Measurements from ENCODE around the gene NPC2.

DNA sequence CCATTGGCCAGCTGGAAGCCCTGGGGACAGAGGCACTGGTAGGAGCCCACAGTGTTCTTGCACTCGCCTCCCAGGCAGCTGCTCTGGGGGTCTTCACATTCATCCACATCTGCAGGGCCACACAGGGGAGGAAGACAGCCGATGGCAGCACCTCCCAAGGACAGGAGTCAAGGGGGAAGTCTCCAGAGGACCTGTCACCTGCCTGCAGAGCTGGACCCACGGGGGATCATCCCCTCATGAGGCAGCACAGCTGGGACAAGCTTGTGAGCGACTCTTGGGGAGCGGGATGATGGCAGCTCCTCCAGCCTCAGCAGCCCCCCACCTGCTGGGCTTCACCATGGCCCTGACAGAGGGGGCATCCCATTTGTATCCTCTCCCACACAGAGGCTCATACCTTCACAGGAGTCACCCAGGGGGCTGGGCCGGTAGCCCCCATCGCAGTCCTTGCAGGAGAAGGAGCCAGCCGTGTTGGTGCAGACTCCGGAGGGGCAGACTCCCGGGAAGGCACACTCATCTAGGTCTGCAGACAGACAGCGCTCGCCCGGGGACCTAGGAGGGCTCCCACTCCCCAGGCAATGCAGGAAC is 15.8 kb upstream of the NPC2 start:
- TF ChIP-seq POLR2A (IDR thresholded peaks at IDR 0.05): no peak
- TF ChIP-seq, protein P1, sequence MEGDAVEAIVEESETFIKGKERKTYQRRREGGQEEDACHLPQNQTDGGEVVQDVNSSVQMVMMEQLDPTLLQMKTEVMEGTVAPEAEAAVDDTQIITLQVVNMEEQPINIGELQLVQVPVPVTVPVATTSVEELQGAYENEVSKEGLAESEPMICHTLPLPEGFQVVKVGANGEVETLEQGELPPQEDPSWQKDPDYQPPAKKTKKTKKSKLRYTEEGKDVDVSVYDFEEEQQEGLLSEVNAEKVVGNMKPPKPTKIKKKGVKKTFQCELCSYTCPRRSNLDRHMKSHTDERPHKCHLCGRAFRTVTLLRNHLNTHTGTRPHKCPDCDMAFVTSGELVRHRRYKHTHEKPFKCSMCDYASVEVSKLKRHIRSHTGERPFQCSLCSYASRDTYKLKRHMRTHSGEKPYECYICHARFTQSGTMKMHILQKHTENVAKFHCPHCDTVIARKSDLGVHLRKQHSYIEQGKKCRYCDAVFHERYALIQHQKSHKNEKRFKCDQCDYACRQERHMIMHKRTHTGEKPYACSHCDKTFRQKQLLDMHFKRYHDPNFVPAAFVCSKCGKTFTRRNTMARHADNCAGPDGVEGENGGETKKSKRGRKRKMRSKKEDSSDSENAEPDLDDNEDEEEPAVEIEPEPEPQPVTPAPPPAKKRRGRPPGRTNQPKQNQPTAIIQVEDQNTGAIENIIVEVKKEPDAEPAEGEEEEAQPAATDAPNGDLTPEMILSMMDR (IDR thresholded peaks at IDR 0.05): no peak
- no peak for TF ChIP-seq POLR2AphosphoS5 (IDR thresholded peaks at IDR 0.05)
